Dendritic cell treated with granulocyte-macrophage colony-stimulating factor and Interleukin-4, amounts not matched to agents 40 ng/mL and 50 ng/mL, for 4 days (primary cell): ENCODE measurements around the gene MPDU1.
A peak's percentile ranks its signal among the peaks of the same experiment; 100 is the strongest.

Experiments used
- H3K27ac Mint-ChIP-seq: one replicate; pipeline ENCODE4 v1.8.0; 2022; ENCODE audit warnings: mild to moderate bottlenecking, mixed read lengths
- H3K27me3 Mint-ChIP-seq: one replicate; pipeline ENCODE4 v1.8.0; 2022; ENCODE audit warnings: mild to moderate bottlenecking, mixed read lengths
- H3K36me3 Mint-ChIP-seq: one replicate; pipeline ENCODE4 v1.8.0; 2022; ENCODE audit warnings: low read depth, mixed read lengths
- H3K4me1 Mint-ChIP-seq: one replicate; pipeline ENCODE4 v1.8.0; 2022; ENCODE audit warnings: low read depth, mixed read lengths
- H3K4me3 Mint-ChIP-seq: one replicate; pipeline ENCODE4 v1.8.0; 2022; ENCODE audit warnings: mild to moderate bottlenecking, moderate library complexity, mixed read lengths
- H3K9me3 Mint-ChIP-seq: one replicate; pipeline ENCODE4 v1.8.0; 2022; ENCODE audit warnings: mixed read lengths
- intact Hi-C: fragments of 100-400 bp; cut with micrococcal nuclease; formaldehyde crosslinking; loops from one replicate; pipeline ENCODE4 v1.15.0; 2022

Gene MPDU1

GRCh38 chr17:7572338-7572587 lies 11.4 kb upstream of the MPDU1 start:
- H3K27ac Mint-ChIP-seq = peak overlapping the region; percentile 95
- peak overlapping the region; percentile 85 for H3K4me3 Mint-ChIP-seq
- H3K36me3 Mint-ChIP-seq = peaks cover 100% of the 10 kb centered on the region
- intact Hi-C loops = loop anchor here (1.0 to 5.0 kb wide), 2 partner anchors 11 to 115 kb away; partner anchors contain the start of genes SENP3, TP53 and WRAP53
- H3K9me3 Mint-ChIP-seq = no peaks in the 10 kb centered on the region
- peaks cover 80% of the 10 kb centered on the region for H3K4me1 Mint-ChIP-seq
- H3K27me3 Mint-ChIP-seq = no peaks in the 10 kb centered on the region

GRCh38 chr17:7572588-7573323 lies 10.9 kb upstream of the MPDU1 start:
- Mint-ChIP-seq H3K9me3 (no peaks in the 10 kb centered on the region), H3K27ac (peak overlapping the region; percentile 95), H3K36me3 (peaks cover 100% of the 10 kb centered on the region), H3K4me3 (peak overlapping the region; percentile 85), H3K4me1 (peaks cover 80% of the 10 kb centered on the region), H3K27me3 (no peaks in the 10 kb centered on the region)
- intact Hi-C loops = loop anchor here (1.0 to 5.0 kb wide), 2 partner anchors 11 to 115 kb away; partner anchors contain the start of genes SENP3, TP53 and WRAP53

DNA sequence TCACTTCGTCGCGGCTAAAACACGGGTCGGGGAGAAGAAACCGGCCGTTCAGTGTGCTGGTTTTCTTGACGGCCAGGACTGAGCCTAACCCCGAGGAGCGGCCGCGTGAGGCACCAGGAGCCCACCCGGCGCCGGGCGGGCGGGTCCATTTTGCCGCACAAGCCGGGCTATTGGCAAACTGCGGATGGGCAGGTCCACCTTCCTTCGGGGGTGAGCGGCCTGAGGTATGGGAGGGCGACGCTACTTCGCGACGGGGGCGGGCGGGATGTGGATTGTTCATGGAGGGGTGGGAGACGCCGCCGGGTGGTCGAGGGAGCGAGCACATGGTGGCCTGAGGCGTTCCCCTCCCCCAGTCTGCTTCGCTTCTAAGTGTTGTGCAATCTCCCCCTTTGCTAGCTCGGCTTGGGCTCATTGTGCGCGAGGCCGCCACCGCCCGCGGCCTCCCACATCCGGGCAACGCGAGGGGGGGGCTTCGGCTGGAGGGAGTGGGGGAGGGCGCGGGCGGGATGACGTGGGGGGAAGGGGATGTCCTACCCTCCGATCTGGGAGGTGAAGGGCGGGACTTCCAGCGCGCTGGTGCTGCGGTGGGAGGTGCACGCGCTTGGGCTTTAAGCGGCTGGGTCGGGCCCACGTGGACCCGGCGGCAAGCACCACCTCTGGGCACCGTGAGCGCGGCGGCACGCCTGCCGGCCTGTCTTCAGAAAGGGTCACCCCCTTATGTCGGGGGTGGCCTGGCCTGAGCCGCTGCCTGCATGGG lies 10.2 kb upstream of the MPDU1 start:
- no peaks in the 10 kb centered on the region for H3K9me3 Mint-ChIP-seq
- H3K4me1 Mint-ChIP-seq = peaks cover 85% of the 10 kb centered on the region
- H3K27ac Mint-ChIP-seq = peak overlapping the region; percentile 95
- H3K4me3 Mint-ChIP-seq = peak overlapping the region; percentile 85
- intact Hi-C loops = loop anchor here (5.0 kb wide), 1 partner anchor 114 kb away; the partner anchor contains the start of genes TP53 and WRAP53
- H3K36me3 Mint-ChIP-seq = peaks cover 100% of the 10 kb centered on the region
- no peaks in the 10 kb centered on the region for H3K27me3 Mint-ChIP-seq

DNA sequence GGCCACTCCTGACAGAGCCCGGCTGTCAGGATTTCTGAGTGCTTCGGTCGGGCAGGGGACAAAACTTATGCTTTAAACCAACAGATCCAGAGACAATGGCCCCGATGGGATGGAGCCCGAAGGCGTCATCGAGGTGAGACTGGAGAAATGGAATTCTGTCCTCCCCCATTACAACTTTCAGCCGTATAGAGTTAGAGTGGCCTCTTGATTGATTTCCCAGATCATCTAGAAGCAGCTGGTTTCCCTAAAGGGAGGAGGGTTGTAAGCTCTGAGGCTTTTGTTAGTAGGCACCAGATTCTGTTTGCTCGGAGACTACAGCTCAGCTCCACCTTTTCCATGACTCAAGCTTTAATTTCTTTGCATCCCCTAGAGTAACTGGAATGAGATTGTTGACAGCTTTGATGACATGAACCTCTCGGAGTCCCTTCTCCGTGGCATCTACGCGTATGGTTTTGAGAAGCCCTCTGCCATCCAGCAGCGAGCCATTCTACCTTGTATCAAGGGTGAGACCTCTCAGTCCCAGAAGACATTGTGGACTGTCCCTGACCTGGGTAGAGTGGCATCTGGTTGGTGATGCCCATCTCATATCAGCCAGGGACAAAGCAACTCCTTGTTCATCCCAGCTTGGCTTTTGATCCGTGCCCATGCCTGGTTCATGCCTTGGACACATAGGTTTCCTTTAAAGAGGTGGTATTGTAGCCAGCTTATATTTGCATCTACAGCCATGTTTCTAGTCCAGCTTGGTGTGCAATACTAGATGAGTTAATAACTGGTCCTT lies 9.3 kb upstream of the MPDU1 start:
- peaks cover 84% of the 10 kb centered on the region for H3K4me1 Mint-ChIP-seq

GRCh38 chr17:7575481-7575883 lies 8.2 kb upstream of the MPDU1 start:
- Mint-ChIP-seq H3K27ac (peak overlapping the region; percentile 92), H3K27me3 (no peaks in the 10 kb centered on the region), H3K9me3 (no peaks in the 10 kb centered on the region), H3K4me1 (peaks cover 73% of the 10 kb centered on the region), H3K4me3 (peak overlapping the region; percentile 85), H3K36me3 (peaks cover 100% of the 10 kb centered on the region)
- intact Hi-C loops = no loop called here

More for the DNA sequence above, 9.3 kb upstream of the MPDU1 start:
- H3K27ac Mint-ChIP-seq = peak overlapping the region; percentile 95
- H3K36me3 Mint-ChIP-seq = peaks cover 100% of the 10 kb centered on the region
- H3K27me3 Mint-ChIP-seq = no peaks in the 10 kb centered on the region
- H3K9me3 Mint-ChIP-seq = no peaks in the 10 kb centered on the region
- peak overlapping the region; percentile 85 for H3K4me3 Mint-ChIP-seq
- intact Hi-C loops = loop anchor here (5.0 kb wide), 1 partner anchor 113 kb away; the partner anchor contains the start of genes TP53 and WRAP53

- Mint-ChIP-seq H3K27me3 (no peaks in the 10 kb centered on the region), H3K27ac (peak overlapping the region; percentile 92), H3K4me3 (peak overlapping the region; percentile 26), H3K36me3 (peaks cover 100% of the 10 kb centered on the region), H3K9me3 (no peaks in the 10 kb centered on the region), H3K4me1 (peaks cover 73% of the 10 kb centered on the region)
- intact Hi-C loops = no loop called here
Observed at GRCh38 chr17:7575959-7576358, 7.7 kb upstream of the MPDU1 start.

- peak overlapping the region; percentile 92 for H3K27ac Mint-ChIP-seq
- intact Hi-C loops = no loop called here
Observed at GRCh38 chr17:7576432-7576937, 7.2 kb upstream of the MPDU1 start.

DNA sequence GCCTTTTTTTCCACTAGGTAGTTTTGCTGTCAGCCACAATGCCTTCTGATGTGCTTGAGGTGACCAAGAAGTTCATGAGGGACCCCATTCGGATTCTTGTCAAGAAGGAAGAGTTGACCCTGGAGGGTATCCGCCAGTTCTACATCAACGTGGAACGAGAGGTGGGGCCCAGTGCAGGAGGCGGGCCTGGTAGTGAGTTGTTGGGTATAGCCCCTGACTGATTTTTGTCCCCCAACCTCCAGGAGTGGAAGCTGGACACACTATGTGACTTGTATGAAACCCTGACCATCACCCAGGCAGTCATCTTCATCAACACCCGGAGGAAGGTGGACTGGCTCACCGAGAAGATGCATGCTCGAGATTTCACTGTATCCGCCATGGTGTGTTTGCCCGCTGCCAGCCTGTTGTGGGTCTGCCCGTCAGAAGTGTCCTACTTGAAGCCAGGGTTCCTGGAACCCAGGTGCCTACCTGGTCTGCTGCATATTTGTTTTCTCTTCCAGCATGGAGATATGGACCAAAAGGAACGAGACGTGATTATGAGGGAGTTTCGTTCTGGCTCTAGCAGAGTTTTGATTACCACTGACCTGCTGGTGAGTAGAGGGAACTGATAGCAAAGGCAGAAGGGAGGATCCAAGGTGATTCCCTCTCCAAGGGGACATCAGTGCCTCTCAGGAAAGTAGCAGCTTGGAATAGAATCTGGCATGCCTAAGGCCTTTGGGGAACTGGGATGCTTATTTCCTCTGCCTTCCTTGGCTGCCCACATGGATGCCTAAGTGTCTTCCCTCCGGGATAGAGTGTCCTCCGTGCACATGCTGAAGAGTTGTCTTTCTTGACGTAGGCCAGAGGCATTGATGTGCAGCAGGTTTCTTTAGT lies 6.1 kb upstream of the MPDU1 start:
- H3K27me3 Mint-ChIP-seq = no peaks in the 10 kb centered on the region
- H3K27ac Mint-ChIP-seq = peak overlapping the region; percentile 92
- intact Hi-C loops = no loop called here
- peak overlapping the region; percentile 97 for H3K4me3 Mint-ChIP-seq
- no peaks in the 10 kb centered on the region for H3K9me3 Mint-ChIP-seq
- peaks cover 100% of the 10 kb centered on the region for H3K36me3 Mint-ChIP-seq
- peaks cover 76% of the 10 kb centered on the region for H3K4me1 Mint-ChIP-seq

More at GRCh38 chr17:7576432-7576937, 7.2 kb upstream of the MPDU1 start:
- H3K9me3 Mint-ChIP-seq = no peaks in the 10 kb centered on the region
- peaks cover 100% of the 10 kb centered on the region for H3K36me3 Mint-ChIP-seq
- peaks cover 73% of the 10 kb centered on the region for H3K4me1 Mint-ChIP-seq
- peak overlapping the region; percentile 30 for H3K4me3 Mint-ChIP-seq
- H3K27me3 Mint-ChIP-seq = no peaks in the 10 kb centered on the region

- H3K4me1 Mint-ChIP-seq = peaks cover 82% of the 10 kb centered on the region
- intact Hi-C loops = no loop called here
- peak within 1 kb of the TSS; percentile 92 for H3K27ac Mint-ChIP-seq
- no peaks in the 10 kb centered on the region for H3K9me3 Mint-ChIP-seq
- H3K36me3 Mint-ChIP-seq = peaks cover 100% of the 10 kb centered on the region
- no peaks in the 10 kb centered on the region for H3K27me3 Mint-ChIP-seq
- peak within 1 kb of the TSS; percentile 97 for H3K4me3 Mint-ChIP-seq
Observed at GRCh38 chr17:7579001-7579833, 4.4 kb upstream of the MPDU1 start, which contains the start of gene CD68. Gene CD68 (plus strand): TSS chr17:7579638. CDS start chr17:7579678, 40 bp downstream.

DNA sequence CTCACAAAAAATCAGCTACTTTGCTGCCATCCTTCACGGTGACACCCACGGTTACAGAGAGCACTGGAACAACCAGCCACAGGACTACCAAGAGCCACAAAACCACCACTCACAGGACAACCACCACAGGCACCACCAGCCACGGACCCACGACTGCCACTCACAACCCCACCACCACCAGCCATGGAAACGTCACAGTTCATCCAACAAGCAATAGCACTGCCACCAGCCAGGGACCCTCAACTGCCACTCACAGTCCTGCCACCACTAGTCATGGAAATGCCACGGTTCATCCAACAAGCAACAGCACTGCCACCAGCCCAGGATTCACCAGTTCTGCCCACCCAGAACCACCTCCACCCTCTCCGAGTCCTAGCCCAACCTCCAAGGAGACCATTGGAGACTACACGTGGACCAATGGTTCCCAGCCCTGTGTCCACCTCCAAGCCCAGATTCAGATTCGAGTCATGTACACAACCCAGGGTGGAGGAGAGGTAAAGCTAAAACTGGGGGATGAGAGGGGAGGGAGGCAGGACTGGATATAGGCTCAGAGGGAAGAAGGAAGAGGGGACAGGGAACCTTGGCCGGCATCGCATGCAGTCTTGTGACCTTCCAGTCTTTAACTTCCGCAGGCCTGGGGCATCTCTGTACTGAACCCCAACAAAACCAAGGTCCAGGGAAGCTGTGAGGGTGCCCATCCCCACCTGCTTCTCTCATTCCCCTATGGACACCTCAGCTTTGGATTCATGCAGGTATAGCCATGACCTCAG lies 3.6 kb upstream of the MPDU1 start:
- H3K4me3 Mint-ChIP-seq = peak overlapping the region; percentile 97
- peaks cover 82% of the 10 kb centered on the region for H3K4me1 Mint-ChIP-seq
- no peaks in the 10 kb centered on the region for H3K9me3 Mint-ChIP-seq
- H3K36me3 Mint-ChIP-seq = peaks cover 100% of the 10 kb centered on the region
- peak overlapping the region; percentile 92 for H3K27ac Mint-ChIP-seq
- H3K27me3 Mint-ChIP-seq = no peaks in the 10 kb centered on the region
- intact Hi-C loops = loop anchor here (5.0 kb wide), 1 partner anchor 262 kb away; no protein-coding TSS in a partner anchor

DNA sequence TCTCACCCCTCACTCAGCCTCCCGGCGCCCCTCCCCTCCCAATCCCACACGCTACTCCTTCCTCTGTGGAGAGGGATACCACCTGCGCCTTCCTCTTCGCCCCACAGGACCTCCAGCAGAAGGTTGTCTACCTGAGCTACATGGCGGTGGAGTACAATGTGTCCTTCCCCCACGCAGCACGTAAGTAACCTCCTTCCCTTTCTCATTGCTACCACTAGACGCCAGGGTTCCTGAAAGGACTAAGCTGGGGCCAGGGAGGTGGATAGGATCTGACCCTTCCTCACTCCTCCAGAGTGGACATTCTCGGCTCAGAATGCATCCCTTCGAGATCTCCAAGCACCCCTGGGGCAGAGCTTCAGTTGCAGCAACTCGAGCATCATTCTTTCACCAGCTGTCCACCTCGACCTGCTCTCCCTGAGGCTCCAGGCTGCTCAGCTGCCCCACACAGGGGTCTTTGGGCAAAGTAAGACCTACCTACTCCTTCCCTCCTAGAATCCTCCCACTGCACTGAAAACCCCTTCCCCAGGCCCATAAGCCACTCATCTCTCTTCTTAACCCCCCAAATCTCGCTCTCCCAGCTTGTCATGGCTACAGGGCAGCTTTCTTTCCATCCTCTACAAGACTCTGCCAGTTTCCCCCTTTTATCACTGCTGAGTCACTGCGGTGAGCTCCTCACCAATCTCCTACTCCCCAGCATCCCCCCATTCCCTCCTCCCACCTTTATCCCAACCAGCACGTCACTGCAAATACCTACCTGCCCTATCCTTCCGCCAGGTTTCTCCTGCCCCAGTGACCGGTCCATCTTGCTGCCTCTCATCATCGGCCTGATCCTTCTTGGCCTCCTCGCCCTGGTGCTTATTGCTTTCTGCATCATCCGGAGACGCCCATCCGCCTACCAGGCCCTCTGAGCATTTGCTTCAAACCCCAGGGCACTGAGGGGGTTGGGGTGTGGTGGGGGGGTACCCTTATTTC lies 2.8 kb upstream of the MPDU1 start:
- Mint-ChIP-seq H3K36me3 (peaks cover 99% of the 10 kb centered on the region), H3K4me1 (peaks cover 82% of the 10 kb centered on the region), H3K4me3 (peak overlapping the region; percentile 97), H3K27me3 (no peaks in the 10 kb centered on the region), H3K27ac (peak overlapping the region; percentile 92), H3K9me3 (no peaks in the 10 kb centered on the region)
- intact Hi-C loops = loop anchor here (5.0 kb wide), 1 partner anchor 261 kb away; no protein-coding TSS in a partner anchor
